Left hindlimb (tissue), 1 donor: Measurements from ENCODE around the gene KISS1.
"Not testable (repeated sequence)": the region's sequence is repeated elsewhere in the genome, so short reads cannot be mapped to it uniquely, and the experiment has no call there.

Experiments used
- DNase-seq: peaks from one replicate; pipeline ENCODE4 v3.0.0-alpha.2; 2018

KISS1 gene

GRCh38 chr1:204196068-204196795 lies at the start of gene KISS1:
KISS1 (minus strand) TSS chr1:204196491; CDS start chr1:204192876, 3,615 bp downstream.
- DNase-seq, result no peak

- no peak for DNase-seq
Measured at GRCh38 chr1:204242920-204243319, 46.6 kb upstream of the KISS1 start.

- no peak for DNase-seq
Measured at GRCh38 chr1:204241914-204242313, 45.6 kb upstream of the KISS1 start.

GRCh38 chr1:204241050-204241449 lies 44.8 kb upstream of the KISS1 start:
- DNase-seq, result no peak

- DNase-seq, result no peak
Measured at GRCh38 chr1:204240233-204240632, 43.9 kb upstream of the KISS1 start.

- DNase-seq, result not testable (repeated sequence)
Measured at GRCh38 chr1:204239401-204239800, 43.1 kb upstream of the KISS1 start.

GRCh38 chr1:204238520-204238919 lies 42.2 kb upstream of the KISS1 start:
- DNase-seq, result not testable (repeated sequence)

GRCh38 chr1:204237515-204237914 lies 41.2 kb upstream of the KISS1 start:
- not testable (repeated sequence) for DNase-seq

GRCh38 chr1:204232526-204232925 lies 36.2 kb upstream of the KISS1 start:
- no peak for DNase-seq

- no peak for DNase-seq
Measured at GRCh38 chr1:204230211-204230610, 33.9 kb upstream of the KISS1 start.

GRCh38 chr1:204228896-204229295 lies 32.6 kb upstream of the KISS1 start:
- no peak for DNase-seq

- DNase-seq, result no peak
Measured at GRCh38 chr1:204227996-204228785, 31.9 kb upstream of the KISS1 start.

GRCh38 chr1:204227351-204227750 lies 31.1 kb upstream of the KISS1 start:
- no peak for DNase-seq

- DNase-seq, result no peak
Measured at GRCh38 chr1:204225841-204226735, 29.8 kb upstream of the KISS1 start.

- no peak for DNase-seq
Measured at GRCh38 chr1:204224655-204225054, 28.4 kb upstream of the KISS1 start.

- DNase-seq, result no peak
Measured at GRCh38 chr1:204223129-204223860, 27.0 kb upstream of the KISS1 start.

- DNase-seq, result peak; percentile 50
Measured at GRCh38 chr1:204222764-204223055, 26.4 kb upstream of the KISS1 start.

GRCh38 chr1:204222006-204222763 lies 25.9 kb upstream of the KISS1 start:
- DNase-seq, result no peak

- DNase-seq, result no peak
Measured at GRCh38 chr1:204221271-204221670, 25.0 kb upstream of the KISS1 start.

- DNase-seq, result no peak
Measured at GRCh38 chr1:204219971-204220616, 23.8 kb upstream of the KISS1 start.

GRCh38 chr1:204218552-204218951 lies 22.3 kb upstream of the KISS1 start:
- DNase-seq, result no peak
